CD1c-positive myeloid dendritic cell (primary cell): ENCODE measurements around the gene ITPR1.

ENCODE experiments used
- DNase-seq: peaks from one replicate; pipeline ENCODE4 v3.0.0-alpha.2; 2016; ENCODE audit errors: extremely low spot score

ITPR1 gene

DNA sequence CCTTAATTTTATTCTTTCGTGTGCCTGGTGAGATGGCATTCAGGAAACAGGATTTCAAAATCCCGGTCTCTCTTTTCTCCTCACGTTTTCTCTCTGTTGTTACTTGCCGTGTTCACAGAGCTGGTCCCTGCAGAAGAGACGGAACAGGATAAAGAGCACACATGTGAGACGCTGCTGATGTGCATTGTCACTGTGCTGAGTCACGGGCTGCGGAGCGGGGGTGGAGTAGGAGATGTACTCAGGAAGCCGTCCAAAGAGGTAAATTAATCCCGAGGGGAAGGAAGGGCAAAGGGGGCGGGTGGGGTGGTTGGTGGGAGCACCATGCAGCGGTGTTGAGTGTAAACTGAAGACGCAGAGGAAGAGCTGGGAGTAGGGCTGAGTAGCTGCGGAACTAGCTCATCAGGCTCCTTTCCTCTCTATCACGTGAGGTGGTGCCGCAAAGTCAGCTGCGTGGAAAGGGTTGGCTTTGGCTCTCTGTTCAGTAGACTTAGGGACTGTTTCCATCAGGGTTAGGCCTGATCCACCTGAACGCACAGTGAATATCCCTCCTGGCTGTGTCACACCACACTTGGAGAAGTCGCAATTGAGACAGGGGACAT lies 321.3 kb downstream of the ITPR1 start:
- peak; percentile 76 for DNase-seq

DNA sequence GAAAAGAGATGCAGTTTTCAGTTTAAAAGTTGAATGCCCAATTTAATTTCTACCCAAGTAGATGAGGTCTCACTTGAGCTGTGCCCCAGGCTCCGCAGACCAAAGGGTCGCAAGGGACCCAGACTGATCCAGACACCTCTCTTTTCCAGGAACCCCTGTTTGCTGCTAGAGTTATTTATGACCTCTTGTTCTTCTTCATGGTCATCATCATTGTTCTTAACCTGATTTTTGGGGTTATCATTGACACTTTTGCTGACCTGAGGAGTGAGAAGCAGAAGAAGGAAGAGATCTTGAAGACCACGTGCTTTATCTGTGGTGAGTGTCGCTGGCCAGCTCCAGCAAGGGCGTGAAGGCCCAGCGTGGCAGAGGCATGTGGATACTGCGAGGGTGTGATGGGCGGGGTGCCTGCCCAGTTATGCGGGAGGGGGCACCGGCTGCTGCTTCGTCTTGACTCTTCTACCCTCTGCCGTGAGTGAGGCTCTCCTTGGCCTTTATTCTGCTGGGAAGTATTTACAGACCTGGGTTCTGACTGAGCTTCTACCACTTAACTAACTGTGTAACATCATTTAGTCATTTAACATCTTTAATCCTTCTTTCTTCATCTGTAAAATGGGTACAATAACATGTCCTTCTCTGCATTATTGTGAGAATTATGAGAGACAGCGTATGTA lies 321.9 kb downstream of the ITPR1 start:
- DNase-seq, result no peak

DNA sequence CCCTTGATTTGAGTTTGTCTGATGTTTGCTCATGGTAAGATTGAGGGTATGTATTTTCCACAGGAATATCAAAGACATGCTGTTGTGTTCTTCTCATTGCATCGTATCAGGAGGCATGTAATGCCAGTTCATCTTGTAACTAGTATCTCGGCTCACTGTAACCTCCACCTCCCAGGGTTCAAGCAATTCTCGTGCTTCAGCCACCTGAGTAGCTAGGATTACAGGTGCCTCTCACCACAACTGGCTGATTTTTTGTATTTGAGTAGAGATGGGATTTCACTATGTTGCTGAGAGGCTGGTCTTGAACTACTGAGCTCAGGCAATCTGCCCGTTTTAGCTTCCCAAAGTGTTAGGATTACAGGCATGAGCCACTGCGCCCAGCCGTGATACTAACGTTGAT lies 323.2 kb downstream of the ITPR1 start:
- no peak for DNase-seq

DNA sequence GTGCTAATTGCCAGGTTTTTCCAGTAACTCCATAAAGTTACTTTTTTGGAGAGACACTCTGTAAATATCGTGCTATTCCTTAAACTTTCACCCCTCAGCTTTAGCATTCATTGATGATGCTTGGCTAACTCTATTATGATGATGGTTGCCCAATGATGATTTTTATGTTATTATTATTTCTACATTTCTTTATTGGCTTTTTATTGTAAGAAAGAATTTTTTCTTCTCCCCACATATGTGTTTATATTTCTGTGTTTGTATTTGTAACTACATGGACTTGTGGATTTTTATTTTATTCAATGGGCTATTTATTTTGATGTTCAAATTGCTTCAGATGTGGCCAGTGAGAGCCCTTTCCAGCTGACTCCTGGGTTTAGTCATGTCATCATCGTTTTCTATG lies 323.6 kb downstream of the ITPR1 start:
- DNase-seq, result no peak

DNA sequence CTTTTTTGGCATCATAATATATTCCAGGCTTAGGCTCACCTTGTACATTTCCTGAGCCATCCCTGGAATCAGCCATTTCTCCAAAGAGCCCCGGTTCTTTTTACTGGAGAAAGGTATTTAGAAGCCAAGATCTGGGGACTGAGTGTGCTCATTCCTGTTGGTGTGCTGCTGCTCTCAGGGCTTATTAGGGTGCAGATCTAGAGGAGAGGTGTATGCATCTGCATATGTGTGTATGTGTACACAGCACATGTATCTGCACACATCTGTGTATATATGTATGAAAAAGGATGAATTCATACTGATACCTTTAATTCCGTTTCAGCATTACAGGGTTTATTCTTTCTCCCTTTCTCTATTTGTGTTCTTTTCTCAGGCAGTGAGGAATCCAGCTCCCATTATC lies 324.0 kb downstream of the ITPR1 start:
- no peak for DNase-seq

DNA sequence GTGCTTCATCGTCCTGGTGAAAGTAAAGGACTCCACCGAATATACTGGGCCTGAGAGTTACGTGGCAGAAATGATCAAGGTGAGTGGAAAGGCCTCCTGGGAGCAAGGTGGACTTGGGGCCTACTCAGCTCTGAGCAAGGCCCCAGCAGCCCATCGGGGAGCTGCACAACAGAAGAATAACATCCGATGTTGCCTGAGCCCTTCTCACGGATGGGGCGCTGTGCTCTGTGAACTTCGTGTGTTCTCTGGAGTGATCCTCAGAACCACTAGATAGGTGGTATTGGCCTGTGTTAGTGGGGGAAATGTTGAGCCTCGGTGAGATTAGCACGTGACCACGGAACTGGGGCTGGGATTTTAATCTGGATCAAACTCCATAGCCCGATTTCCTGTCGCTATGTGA lies 325.0 kb downstream of the ITPR1 start:
- no peak for DNase-seq

DNA sequence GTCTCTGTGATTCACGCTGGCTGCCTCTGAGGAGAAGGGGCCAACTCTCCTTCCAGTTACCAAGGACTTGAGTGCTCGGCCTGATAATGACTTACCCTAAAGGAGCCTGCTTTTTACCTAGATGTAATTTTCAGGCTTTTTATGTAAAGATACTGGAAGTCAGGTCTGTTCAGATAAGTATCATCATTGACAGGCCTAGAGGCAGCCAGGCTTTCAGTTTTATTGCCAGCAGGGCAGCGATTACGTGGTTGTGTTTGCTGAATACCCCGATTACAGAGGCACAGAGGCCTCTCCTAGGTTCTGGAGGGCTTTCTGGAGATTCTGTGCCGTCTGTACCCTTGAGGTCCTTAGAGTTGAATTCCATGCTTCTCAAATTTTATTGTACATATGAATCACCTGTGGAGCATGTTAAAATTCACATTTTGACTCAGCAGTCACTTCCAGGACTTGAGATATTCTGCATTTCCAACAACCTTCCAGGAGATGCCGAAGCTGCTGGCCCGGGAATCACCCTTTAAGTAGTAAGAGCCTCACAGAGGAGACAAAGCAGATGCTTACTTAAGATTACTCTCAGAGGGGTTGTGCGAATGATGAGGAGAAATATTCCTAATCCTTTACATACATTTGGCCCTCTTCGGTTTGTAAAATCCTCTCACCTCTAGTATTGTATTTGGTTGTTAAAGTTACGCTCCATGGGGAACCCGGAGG lies 326.0 kb downstream of the ITPR1 start:
- DNase-seq, result no peak

DNA sequence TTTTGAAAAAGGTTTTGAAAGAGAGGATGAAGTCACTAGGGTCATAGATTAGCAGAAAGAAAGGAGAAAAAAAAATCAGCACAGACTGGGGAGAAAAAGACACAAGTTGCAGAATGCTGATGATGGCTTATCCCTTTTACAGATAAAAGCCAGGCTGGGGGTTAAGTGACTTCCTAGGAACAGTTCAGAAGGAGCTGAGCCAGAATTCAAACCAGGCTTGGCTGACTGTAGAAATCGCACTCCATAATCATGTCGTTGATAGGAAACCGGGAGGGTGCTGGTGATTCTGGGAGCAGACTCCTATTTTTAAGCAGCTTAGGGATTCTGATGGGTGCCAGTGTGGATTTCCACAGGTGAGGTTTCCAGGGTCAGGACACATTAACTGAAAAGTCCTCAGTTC lies 326.6 kb downstream of the ITPR1 start:
- no peak for DNase-seq

DNA sequence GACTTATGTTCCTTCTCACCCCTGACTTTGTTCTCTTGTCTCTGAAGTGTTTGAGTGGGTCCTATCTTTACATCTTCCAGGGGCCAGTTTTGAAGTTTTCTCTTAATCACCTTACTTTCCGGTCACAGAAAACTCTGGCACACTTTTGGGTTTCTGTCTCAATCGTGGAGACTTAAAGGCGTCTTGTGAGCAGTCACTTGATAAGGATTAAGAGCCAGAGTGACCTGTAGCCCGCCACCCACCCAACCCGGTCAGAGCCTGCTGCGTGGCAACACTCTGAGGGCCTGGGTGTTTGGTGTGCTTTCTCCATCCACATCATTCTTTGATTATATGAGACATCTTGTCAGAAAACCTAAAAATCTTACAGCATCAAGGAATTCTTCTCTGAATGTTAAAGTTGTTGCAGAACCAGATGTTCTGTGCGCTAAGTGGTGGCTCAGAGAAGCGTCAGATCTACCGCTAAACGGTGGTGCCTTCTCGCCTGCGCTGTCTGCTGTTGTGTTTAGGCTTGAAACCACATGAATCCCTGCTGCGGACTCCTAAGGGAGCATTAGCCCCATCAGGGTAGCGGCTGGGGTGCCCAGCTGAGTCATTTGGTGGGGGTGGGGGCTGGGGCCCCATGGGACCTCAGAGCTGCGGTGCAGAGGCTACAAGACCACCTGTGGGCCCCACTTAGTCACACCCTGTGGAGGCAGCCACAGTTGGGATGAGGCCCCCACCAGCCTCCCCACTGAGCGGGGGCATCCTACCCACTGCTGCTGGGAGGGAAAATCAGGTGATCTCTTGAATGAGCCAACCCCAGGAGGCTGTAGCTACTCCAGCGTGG lies 327.4 kb downstream of the ITPR1 start:
- no peak for DNase-seq

DNA sequence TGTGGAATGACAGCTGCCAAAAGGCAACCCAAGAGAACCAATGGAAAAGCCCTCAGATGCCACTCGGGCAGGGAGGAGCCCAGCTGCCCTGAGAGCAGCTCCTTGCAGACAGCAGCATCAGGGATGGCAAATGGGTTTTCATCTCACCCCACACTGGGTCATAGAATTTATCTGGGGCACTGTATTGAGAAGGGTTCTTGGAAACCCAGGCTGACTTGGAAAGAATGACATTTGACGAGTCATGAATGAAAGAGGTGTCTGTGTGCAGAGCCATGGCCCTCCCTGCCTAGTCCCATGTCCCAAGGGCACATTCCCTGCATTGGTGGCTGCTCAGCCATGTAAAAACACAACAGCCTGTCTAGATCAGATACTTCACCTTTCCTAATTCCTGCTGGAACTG lies 328.2 kb downstream of the ITPR1 start:
- no peak for DNase-seq

DNA sequence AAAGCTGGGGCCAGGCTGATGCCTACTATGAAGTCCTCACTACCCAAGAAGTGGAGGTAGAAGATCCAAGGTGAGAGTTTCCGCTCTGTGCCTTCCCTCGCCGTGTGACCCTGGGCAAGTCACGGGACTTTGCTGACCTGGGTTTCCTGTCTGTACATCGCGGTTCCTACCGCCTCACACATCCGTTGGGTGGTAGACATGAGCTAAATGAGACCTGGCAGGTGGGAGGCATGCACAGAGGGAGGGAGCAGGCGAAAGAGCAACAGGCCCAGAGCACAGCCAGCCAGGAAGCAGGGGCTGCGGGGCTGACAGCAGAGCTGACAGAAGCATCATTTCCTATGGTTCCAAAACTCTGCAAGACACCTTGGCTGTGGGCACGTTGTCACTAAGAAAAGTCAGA lies 328.8 kb downstream of the ITPR1 start:
- DNase-seq, result peak; percentile 34

DNA sequence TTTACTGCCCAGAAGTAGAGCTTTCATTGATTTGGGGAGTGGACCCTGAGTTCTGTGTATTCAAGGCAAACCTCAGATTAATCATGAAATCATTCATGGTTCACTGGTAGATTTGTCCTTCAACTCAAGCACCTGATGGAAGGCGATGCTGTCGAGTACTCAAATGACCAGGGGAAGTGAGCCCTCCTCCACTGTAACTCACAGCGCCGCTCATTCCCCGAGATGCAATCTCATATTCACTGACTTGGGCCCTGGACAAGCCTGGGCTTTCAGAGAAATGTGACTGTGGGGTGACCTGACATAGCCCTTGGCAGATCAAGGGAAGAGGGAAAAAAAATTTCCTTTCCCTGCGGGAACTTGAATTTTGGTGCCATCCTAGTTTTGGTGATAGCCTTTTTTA lies 329.4 kb downstream of the ITPR1 start:
- DNase-seq, result no peak

DNA sequence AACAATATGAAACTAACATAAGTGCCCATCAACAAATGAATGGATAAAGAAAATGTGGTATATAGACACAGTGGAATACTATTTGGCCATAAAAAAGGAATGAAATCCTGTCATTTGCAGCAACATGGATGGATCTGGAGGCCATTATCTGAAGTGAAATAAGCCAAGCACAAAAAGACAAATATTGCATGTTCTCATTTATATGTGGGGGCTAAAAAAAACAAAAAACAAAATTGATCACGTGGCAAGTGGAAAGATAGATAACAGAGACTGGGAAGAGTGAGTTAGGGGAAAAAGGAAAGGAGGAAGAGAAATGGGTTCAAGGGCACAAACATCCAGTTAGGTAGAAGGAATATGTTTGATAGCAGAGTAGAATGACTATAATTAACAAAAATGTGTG lies 330.2 kb downstream of the ITPR1 start:
- DNase-seq, result no peak

DNA sequence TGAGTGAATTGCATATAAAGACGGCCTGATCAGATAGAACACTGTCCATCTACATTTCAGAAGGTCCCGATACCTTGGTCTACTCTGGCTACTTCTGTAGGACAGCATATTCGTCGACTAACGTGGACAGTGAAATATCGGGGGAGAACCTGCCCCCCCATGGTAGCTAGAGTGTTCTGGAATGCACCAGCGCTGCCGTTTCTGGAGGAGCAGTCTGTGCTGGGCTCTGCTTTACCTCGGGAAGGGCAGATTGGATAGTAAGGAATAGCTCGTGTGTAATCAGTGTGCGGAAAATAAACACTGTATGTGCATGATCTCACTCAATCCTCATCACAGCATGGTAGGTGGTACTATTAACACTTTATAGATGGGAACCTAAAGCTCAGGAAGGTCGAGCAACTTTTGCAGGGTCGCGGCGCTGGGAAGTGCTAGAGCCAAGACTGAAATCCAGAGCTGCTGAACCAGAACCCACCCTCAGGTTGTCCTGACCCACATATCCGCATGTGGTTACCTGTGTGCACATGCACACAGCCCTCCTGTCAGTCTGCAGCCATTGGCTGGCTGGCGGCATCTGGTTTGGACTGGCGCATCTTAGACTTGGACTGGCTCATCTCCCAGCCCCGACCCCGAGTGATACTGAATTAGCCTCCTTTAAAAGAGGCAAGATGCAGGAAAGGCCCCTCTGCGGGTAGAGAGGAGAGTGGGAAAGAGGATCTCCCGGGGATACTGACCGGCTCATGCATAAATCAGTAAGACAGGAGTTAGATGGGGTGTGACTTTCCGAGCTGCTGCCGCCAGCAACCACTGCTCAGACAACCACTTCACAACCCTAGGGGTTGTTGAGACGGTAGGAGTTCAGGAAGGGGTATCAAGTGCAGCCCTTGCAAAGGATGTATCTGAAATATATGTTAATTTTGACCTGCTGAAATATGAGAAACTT lies 331.1 kb downstream of the ITPR1 start:
- DNase-seq, result no peak

DNA sequence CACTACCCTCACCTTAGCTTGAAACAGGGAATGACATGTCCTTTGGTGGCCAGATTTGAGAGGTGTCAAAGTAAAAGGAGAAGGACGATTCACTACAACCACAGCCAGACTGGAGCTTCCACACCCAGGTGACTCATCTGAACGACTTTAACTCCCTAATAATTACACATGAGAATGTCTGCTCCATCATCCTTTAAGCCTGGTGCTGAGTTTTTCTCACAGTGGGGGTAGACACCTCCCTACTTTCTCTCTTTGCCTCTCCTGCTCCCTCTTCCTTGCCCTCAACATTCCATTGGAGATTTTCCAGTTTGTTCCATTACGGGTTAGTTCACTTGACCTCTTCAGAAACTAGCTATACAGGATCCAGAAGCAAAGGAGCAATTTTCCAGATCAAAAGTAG lies 331.8 kb downstream of the ITPR1 start:
- peak; percentile 33 for DNase-seq

DNA sequence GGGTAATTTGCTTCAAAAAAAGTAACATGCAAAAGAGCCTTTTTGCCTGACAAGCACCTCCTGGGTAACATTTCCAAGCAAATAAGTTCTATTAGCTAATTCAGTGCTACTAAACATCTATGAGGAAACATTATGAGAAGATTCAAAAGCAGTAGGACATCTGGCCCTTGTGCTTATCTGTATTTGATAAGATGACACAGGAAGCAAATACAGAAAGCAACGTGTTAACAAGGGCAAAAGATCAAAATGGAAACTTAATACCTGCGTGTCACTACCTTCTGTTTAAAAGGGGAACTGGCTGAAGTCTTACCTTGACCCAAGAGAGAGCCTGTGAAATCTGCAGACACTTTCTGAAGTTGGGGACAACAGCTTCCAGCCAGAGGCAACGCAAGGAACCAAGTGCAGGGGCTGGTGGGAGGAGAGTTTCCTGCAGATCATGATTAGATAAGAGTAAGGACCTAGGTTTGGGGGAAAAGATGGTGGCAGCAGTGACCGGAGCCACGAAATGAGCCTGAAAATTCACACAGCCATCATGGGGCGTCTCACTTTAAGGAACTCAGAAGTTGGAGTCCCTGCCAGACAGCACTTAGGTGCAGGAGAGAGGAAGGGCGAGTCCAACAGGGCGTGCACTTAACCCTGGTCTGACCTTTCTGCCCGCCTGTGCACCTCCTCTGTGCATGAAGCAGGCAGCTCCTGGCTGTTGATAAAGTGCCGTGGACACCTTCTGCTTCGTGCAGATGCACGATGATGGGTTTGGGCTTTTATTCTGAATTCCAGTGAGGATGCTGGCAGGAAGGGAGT lies 332.5 kb downstream of the ITPR1 start:
- DNase-seq, result peak; percentile 54

DNA sequence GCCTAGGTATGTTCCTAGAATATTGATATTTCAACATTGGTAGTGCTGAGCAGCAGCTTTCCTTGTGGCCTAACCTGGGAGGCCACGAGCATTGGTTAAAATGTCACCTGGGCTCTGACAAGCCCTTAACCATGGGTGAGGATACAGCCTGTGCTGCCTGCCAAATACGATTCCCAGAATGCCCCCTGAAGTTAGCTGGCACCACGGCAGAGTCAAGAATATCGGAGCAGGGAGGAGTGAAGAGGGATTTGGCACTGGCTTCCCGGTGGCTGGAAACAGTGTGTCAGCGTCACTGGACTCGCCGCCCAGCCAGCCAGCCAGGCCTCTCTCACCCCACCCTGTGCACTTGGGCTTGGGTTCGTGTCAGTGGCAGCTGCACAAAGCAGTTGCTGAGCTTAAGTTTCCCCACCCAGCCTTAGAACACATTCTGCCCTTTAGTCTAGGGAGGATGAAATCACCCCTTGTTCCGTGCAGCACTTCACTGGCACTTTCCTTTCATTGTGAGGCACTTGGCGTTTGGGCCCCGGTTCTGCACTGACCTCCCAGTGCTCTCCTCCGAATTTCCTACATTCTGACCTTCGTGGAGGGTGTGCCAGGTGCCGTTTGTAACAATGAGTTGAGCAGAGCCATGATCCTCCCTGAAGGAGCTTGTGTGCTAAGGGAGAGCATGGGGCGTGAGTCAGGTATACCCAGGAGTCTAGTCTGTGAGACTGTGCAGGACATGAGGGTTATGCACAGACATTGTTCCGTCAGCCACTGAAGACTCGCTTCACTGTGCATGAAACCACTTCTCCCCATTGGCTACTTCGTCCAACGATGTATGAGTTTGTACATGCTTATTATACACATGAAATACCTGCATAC lies 333.3 kb downstream of the ITPR1 start:
- no peak for DNase-seq

DNA sequence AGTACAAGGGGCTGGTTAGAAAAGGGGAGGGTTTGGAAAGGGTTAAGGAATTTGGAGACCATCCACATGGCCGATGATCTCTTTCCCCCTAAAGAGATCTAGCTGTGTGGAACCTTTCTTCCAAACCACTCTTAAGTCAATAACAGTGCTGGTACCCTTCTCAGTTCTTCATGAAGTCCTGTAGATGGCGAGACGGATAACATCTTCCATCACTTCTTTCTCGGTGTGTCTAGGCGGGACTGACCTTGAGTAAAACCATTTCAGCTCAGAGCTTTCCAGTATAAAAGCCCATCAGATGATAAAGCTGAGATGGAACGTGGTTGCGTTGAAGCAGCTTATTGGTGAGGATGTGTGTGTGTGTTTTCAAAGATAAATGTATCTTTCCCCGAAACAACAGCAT lies 334.6 kb downstream of the ITPR1 start:
- DNase-seq, result no peak

DNA sequence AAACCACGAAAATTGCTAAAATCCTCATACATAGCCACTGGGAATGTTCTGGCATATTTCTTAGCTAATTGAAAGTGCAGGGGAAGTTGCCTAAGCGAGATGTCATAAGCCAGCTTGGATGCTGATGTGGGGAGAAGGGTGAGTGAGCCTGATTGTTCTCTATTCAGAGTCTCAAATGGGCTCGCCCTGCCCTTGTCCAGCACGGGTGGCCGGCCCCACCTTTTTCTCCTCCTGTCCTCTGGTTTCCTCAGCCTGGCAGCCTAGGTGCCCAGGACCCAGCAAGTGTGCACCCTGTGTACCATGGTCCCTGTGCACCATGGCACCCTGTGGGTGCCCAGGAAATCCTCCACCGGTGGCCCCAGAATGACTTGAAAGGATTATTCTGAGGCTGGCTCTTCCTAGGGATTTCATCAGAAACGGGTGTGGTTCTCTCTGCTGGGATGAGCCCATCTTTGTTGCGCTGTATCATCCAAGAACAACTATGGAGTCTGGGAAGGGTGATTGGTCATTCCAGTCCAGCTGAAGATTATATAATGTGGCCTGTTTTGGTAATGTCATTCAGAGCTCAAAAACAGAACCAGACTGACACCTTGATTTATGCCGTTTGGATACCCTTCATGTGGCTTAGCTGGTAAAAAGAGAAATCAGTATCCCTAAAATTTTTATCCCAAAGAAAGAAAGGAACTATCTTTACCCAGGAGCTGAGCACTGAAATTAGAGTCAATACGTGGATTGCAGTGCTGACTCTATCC lies 335.3 kb downstream of the ITPR1 start:
- DNase-seq, result peak; percentile 68
